HG02610 (cell line): ENCODE results near the gene LIPE.

Experiments
- ATAC-seq: cut with Tn5 transposase; IDR thresholded peaks from one replicate; pipeline ENCODE4 v1.9.1; 2021; ENCODE audit warnings: mild to moderate bottlenecking, moderate library complexity; ENCODE audit not compliant: unreplicated experiment

The LIPE gene

DNA sequence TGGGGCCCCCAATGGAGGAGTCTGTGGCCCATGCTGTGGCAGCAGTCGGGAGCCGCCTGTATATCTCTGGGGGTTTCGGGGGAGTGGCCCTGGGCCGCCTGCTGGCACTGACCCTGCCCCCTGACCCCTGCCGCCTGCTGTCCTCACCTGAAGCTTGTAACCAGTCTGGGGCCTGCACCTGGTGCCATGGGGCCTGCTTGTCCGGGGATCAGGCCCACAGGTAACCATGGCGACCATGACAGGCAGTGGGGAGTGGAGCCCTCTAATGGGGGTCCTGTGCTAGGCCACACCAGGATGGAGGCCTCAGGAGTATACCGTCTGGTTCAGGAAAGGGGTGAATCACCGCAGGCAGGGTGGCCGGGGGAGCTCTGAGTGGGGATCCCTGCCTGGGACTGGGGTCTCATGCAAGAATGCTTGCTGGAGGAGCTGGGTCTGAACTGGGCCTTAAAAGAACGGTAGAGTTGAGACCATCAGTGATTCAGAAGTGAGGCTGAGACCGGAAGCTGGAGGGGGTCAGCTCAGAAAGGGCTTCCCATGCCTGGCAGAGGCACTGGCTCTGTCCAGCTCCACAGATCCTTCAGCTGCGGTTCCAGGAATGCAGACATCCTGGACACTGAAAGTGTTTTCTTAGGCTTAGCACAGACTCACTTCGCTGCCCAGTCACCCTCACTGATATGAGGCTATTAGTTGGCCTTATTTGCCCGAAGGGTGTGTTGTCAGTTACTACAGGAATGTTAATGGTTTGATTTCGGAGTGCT is 66.2 kb downstream of the LIPE start:
- no peak for ATAC-seq

DNA sequence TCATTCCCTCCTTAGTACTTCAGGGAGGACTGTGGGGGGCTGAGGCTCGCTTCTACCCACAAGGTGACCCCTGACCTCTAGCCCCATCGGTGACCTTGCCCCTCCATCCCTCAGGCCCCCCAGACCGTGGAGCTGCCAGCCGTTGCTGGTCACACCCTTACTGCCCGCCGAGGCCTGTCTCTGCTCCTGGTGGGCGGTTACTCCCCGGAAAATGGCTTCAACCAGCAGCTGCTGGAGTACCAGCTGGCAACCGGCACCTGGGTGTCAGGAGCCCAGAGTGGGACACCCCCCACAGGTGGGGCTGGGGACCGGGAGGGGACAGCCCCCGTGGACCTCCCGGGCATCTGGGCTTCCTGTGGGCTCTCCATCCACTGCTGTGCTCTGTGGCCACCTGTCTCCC is 69.9 kb downstream of the LIPE start:
- ATAC-seq, result no peak

DNA sequence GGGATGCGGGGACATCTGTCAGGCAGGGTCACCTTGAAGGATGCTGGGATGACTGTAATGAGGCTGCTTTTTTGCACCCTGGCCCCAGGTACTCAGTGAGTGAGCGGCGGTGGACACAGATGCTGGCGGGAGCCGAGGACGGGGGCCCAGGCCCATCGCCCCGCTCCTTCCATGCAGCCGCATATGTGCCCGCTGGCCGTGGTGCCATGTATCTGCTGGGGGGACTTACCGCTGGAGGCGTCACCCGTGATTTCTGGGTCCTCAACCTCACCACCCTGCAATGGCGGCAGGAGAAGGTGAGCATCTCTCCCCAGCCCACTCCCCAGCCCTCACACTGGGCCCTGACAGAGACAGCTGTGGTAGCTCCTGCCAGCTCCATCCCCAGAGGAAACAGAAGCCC is 70.5 kb downstream of the LIPE start:
- no peak for ATAC-seq

DNA sequence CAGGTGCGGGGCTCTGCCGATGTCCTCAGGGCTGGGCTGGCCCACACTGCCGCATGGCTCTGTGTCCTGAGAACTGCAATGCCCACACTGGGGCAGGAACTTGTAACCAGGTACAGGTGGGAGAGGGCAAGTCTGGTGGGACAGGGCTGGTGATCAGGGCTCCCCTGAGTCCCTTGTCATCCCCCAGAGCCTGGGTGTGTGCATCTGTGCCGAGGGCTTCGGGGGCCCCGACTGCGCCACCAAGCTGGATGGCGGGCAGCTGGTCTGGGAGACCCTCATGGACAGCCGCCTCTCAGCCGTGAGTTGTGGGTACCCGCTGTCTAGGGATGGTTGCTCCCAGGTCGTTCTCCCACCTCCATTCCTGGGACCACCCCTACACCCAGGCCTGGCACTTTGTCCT is 71.3 kb downstream of the LIPE start:
- ATAC-seq, result no peak

DNA sequence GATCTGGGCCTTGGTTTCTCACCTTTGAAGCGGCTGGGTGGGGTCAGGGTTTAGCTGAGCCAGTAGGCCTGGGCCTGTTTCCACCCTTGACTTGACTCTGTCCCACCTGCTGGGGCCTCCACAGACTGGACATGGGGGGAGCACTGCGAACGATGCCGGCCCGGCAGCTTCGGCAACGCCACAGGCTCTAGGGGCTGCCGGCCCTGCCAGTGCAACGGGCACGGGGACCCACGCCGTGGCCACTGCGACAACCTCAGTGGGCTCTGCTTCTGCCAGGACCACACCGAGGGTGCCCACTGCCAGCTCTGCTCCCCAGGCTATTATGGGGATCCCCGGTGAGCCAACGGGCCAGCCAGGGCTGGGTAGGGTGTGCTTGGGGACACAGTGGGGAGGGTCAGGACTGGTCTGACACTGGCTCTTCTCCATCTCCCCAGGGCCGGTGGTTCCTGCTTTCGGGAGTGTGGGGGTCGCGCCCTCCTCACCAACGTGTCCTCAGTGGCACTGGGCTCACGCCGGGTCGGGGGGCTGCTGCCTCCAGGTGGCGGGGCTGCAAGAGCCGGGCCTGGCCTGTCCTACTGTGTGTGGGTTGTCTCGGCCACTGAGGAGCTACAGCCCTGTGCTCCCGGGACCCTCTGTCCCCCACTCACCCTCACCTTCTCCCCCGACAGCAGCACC is 73.7 kb downstream of the LIPE start:
- ATAC-seq, result no peak

DNA sequence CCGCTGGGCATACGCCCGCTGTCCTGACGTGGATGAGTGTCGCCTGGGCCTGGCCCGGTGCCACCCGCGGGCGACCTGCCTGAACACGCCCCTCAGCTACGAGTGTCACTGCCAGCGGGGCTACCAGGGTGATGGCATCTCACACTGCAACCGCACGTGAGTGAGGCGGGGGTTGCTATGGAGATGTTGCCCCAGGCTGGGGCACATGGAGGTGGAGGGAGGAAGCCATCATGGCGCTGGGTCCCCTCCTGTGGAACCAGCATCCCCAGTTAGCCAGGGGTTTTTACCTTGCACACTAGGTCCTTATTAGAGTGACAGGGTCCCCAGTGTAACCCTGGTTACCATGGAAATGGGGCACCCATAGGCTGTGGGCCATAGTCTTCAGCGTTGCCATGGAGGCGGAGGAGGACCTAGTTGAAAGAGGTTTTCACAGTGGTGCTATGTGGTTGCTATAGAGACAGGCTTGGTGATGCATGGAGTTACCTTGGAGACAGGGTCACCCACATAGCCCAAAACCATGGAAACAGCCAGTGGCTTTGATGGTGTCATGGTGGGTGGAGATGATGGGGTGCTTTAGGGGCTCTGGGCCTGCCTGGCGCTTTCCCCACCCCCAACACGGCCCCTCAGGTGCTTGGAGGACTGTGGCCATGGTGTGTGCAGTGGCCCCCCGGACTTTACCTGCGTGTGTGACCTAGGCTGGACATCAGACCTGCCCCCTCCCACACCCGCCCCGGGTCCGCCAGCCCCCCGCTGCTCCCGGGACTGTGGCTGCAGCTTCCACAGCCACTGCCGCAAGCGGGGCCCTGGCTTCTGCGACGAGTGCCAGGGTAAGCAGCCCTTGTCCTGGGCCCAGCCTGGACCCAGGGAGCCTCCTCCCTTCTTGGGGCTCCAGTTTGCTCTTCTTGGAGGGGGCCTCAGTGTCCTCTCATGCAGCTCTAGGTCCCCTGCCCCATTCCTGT is 74.6 kb downstream of the LIPE start:
- ATAC-seq, result no peak
